Measurements from ENCODE around the gene CATSPER4. TPM values are rescaled to one million over a fixed set of nuclear protein-coding genes. Genes with fewer than 3 reads are reported as not detected.
"Not testable (repeated sequence)": the region's sequence is repeated elsewhere in the genome, so short reads cannot be mapped to it uniquely, and the experiment has no call there.

Gene CATSPER4
- polyA plus RNA-seq, 1 donor from 2014 or later: not detected

DNA sequence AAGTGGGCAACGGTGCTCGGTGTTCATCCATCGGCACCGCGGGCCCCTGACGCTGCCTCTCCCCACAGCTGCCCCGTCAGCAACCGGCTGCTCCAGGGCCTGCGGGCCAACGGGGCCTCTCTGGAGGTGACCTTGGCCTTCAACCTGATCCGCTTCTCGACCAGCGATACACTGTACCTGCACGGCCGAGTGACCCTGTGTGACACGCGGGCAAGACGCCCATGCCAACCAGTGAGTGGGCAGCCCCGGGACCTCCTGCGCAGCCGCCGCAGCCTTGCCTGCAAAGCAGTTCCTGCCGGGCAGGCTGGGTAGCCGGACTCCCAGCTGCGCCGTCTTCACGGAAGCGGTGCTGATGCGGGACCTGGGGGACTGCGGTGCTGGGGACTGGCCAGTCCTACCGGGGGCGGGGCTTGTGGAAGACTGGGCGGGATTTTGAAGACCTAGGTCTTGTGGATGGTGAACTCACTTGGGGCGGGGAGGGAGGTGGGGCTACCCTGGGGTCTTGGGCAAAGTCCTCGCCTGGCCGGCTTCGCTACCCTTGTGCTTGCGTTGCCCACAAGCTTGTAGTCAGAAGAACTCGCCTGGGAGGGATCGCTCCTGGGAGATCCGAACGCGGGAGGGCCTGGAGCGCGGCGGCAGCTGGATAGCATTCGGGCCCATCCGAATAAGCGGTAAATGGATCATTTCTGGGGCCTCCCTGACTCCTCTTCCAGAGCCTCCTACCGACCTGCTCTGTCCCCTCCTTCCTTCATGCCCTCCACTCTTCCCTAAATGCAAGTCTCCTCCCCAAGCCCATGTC, 34.8 kb downstream of the CATSPER4 start:
- no peak overlapping the region for H3K9ac ChIP-seq (ENCODE audit: low read length)

GRCh38 chr1:26230682-26231081, 40.3 kb downstream of the CATSPER4 start:
- H3K27me3 ChIP-seq (ENCODE audit: insufficient read depth, low read depth, low read length); H3K4me2 ChIP-seq (ENCODE audit: low read length); H3F3A ChIP-seq (ENCODE audit: insufficient read depth, low read length, poor library complexity, severe bottlenecking); H4K20me1 ChIP-seq (ENCODE audit: insufficient read depth); H3K4me3 ChIP-seq (ENCODE audit: low read length); H3K9me2 ChIP-seq (ENCODE audit: insufficient read depth, low read length); H3K27ac ChIP-seq (ENCODE audit: low read length); H3K9me3 ChIP-seq (ENCODE audit: low read length); H3K79me2 ChIP-seq (replicated peaks; ENCODE audit: insufficient read depth, low read length); H2AFZ ChIP-seq (ENCODE audit: low read depth, low read length); H3K9ac ChIP-seq (ENCODE audit: low read length); H3K36me3 ChIP-seq (ENCODE audit: insufficient read depth, low read length): not testable (repeated sequence)

More for the DNA sequence above, 34.8 kb downstream of the CATSPER4 start:
- Histone ChIP-seq H3K27ac (ENCODE audit: low read length) (no peak overlapping the region), H3K4me2 (ENCODE audit: low read length) (no peak overlapping the region), H3K4me3 (ENCODE audit: low read length) (peak overlapping the region; percentile 43), H3F3A (ENCODE audit: insufficient read depth, low read length, poor library complexity, severe bottlenecking) (no peaks in the 10 kb centered on the region), H3K9me2 (ENCODE audit: insufficient read depth, low read length) (no peaks in the 10 kb centered on the region), H3K9me3 (ENCODE audit: low read length) (no peaks in the 10 kb centered on the region), H4K20me1 (ENCODE audit: insufficient read depth) (no peaks in the 10 kb centered on the region), H2AFZ (ENCODE audit: low read depth, low read length) (no peak overlapping the region), H3K79me2 (replicated peaks; ENCODE audit: insufficient read depth, low read length) (no peaks in the 10 kb centered on the region), H3K36me3 (ENCODE audit: insufficient read depth, low read length) (no peaks in the 10 kb centered on the region), H3K27me3 (ENCODE audit: insufficient read depth, low read depth, low read length) (peaks cover 24% of the 10 kb centered on the region)
- TF ChIP-seq MXI1 (conservative IDR thresholded peaks at IDR 0.05; ENCODE audit: poor library complexity, severe bottlenecking) (no peak), EP300 (conservative IDR thresholded peaks at IDR 0.05; ENCODE audit: poor library complexity, severe bottlenecking) (no peak), EZH2 (IDR thresholded peaks at IDR 0.05; ENCODE audit: borderline replicate concordance, insufficient read depth, low read length, poor library complexity, severe bottlenecking) (no peak), RAD21 (conservative IDR thresholded peaks at IDR 0.05) (no peak), SMC3 (conservative IDR thresholded peaks at IDR 0.05; ENCODE audit: poor library complexity) (no peak), REST (IDR thresholded peaks at IDR 0.05; ENCODE audit: borderline replicate concordance) (no peak), POLR2AphosphoS5 (IDR thresholded peaks at IDR 0.05) (no peak), TAF1 (IDR thresholded peaks at IDR 0.05; ENCODE audit: low read depth) (no peak)
- TF ChIP-seq, protein P1, sequence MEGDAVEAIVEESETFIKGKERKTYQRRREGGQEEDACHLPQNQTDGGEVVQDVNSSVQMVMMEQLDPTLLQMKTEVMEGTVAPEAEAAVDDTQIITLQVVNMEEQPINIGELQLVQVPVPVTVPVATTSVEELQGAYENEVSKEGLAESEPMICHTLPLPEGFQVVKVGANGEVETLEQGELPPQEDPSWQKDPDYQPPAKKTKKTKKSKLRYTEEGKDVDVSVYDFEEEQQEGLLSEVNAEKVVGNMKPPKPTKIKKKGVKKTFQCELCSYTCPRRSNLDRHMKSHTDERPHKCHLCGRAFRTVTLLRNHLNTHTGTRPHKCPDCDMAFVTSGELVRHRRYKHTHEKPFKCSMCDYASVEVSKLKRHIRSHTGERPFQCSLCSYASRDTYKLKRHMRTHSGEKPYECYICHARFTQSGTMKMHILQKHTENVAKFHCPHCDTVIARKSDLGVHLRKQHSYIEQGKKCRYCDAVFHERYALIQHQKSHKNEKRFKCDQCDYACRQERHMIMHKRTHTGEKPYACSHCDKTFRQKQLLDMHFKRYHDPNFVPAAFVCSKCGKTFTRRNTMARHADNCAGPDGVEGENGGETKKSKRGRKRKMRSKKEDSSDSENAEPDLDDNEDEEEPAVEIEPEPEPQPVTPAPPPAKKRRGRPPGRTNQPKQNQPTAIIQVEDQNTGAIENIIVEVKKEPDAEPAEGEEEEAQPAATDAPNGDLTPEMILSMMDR (IDR thresholded peaks at IDR 0.05; ENCODE audit: poor library complexity, severe bottlenecking): no peak

Measured in neural cell (in vitro differentiated cells).